Measurements from ENCODE around the gene TIMM10. TPM values are rescaled to one million over a fixed set of nuclear protein-coding genes. Genes with fewer than 3 reads are reported as not detected.

Gene TIMM10
- total RNA-seq, 1 experiment from 2014 or later: 94.7 TPM

DNA sequence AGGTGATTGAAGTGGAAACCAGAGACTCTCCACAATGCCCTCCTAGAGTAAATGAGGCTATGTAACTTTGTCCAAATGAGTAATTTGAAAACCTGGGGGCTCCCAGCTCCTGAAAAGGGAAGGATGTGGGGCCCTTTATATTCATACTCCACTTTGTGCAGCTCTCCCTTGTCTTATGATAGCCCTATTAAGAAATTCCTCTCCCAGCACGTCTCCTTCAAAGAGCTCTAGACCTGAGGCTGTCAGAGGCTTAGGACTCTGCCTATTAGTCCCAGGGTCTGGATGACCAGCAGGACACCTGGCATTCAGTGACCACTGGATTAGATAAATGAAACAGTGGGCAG, 17.1 kb downstream of the TIMM10 start:
- CTCF ChIA-PET: interaction anchor here (1.0 kb wide), 1 partner anchor 11 kb away, joined by 3 read pairs; no protein-coding TSS in a partner anchor
- TF ChIP-seq, protein P1, sequence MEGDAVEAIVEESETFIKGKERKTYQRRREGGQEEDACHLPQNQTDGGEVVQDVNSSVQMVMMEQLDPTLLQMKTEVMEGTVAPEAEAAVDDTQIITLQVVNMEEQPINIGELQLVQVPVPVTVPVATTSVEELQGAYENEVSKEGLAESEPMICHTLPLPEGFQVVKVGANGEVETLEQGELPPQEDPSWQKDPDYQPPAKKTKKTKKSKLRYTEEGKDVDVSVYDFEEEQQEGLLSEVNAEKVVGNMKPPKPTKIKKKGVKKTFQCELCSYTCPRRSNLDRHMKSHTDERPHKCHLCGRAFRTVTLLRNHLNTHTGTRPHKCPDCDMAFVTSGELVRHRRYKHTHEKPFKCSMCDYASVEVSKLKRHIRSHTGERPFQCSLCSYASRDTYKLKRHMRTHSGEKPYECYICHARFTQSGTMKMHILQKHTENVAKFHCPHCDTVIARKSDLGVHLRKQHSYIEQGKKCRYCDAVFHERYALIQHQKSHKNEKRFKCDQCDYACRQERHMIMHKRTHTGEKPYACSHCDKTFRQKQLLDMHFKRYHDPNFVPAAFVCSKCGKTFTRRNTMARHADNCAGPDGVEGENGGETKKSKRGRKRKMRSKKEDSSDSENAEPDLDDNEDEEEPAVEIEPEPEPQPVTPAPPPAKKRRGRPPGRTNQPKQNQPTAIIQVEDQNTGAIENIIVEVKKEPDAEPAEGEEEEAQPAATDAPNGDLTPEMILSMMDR (conservative IDR thresholded peaks at IDR 0.05): no peak
- no peak for TF ChIP-seq EZH2 (IDR thresholded peaks at IDR 0.05; ENCODE audit: low read depth)
- H3K4me1 ChIP-seq (replicated peaks; ENCODE audit: insufficient read depth): peaks cover 12% of the 10 kb centered on the region; the same call in 1 of the 2 replicates
- no peaks in the 10 kb centered on the region for H3K9me2 ChIP-seq (ENCODE audit: insufficient read depth)
- H3K79me2 ChIP-seq (ENCODE audit: low read depth): no peaks in the 10 kb centered on the region
- no peaks in the 10 kb centered on the region for H4K20me1 ChIP-seq (ENCODE audit: insufficient read depth)
- H2AFZ ChIP-seq: no peak overlapping the region
- no peak for DNase-seq
- H3K27me3 ChIP-seq (ENCODE audit: insufficient read depth, low read depth): peaks cover 21% of the 10 kb centered on the region
- H3F3A ChIP-seq (ENCODE audit: insufficient read depth, low read depth): peaks cover 3% of the 10 kb centered on the region; the same call in 1 of the 2 replicates
- POLR2A ChIA-PET (ENCODE audit: unreplicated experiment): no interaction called here
- no peaks in the 10 kb centered on the region for H3K36me3 ChIP-seq (ENCODE audit: low read depth)
- intact Hi-C loops (cut with micrococcal nuclease; ENCODE audit: unreplicated experiment): no loop called here
- BruUV-seq (replicated peaks): no TSS peak
- no peak overlapping the region for H3K4me3 ChIP-seq
- H3K27ac ChIP-seq: no peak overlapping the region
- H3K9me3 ChIP-seq (ENCODE audit: insufficient read depth, low read depth): no peaks in the 10 kb centered on the region
- H3K4me2 ChIP-seq: no peak overlapping the region

DNA sequence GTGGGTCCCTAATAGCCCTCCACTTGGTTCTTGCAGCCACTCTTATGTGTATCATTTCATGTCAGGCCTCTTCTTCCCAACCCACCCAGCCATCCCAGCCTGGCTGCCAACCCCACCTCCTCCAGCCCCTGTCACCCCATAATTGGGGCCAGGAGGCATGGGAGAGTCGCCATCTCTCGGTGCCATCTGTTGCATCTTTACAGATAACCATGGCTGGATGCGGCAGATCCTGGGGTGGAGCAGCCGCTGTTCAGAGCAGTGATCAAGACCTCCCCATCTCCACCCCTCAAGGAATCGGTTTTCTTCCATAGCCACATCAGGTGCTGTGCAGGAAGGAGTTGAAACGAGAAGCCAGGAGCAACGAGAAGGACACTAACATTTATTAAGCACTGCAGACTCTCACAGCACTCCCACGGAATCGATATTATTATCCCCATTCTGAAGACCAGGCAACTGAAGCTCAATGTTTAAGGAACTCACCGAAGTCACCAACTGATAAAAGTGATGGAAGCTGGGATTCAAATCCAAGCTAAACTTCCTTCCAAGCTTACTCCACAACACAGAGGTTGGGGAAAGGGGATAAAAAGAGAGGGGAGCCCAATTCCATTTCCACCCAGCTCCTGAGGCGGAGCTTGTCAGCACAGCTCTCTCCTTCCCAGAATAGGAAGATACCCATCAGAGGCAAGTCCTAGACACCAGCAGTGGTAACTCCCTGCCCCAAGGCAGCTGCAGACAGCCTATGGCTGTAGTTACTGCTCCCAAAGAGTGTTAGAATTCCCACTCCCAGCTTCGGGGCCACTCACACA, 17.7 kb downstream of the TIMM10 start:
- no TSS peak for BruUV-seq (replicated peaks)
- Histone ChIP-seq H3F3A (ENCODE audit: insufficient read depth, low read depth) (peaks cover 3% of the 10 kb centered on the region; the same call in 1 of the 2 replicates), H3K79me2 (ENCODE audit: low read depth) (no peaks in the 10 kb centered on the region), H2AFZ (no peak overlapping the region), H3K27me3 (ENCODE audit: insufficient read depth, low read depth) (peaks cover 21% of the 10 kb centered on the region), H4K20me1 (ENCODE audit: insufficient read depth) (no peaks in the 10 kb centered on the region), H3K4me2 (no peak overlapping the region), H3K27ac (no peak overlapping the region), H3K36me3 (ENCODE audit: low read depth) (no peaks in the 10 kb centered on the region), H3K4me1 (replicated peaks; ENCODE audit: insufficient read depth) (peaks cover 12% of the 10 kb centered on the region; the same call in 1 of the 2 replicates), H3K9me3 (ENCODE audit: insufficient read depth, low read depth) (no peaks in the 10 kb centered on the region), H3K4me3 (no peak overlapping the region), H3K9me2 (ENCODE audit: insufficient read depth) (no peaks in the 10 kb centered on the region)
- ChIA-PET CTCF (interaction anchor here (0.6 to 1.0 kb wide), 2 partner anchors 10 to 36 kb away, joined by 3 read pairs; no protein-coding TSS in a partner anchor), POLR2A (ENCODE audit: unreplicated experiment) (interaction anchor here (0.6 kb wide), 1 partner anchor 188 kb away, joined by 5 read pairs; the partner anchor contains the start of gene TNKS1BP1)
- TF ChIP-seq EZH2 (IDR thresholded peaks at IDR 0.05; ENCODE audit: low read depth): no peak
- intact Hi-C loops (cut with micrococcal nuclease; ENCODE audit: unreplicated experiment): no loop called here
- no peak for DNase-seq

DNA sequence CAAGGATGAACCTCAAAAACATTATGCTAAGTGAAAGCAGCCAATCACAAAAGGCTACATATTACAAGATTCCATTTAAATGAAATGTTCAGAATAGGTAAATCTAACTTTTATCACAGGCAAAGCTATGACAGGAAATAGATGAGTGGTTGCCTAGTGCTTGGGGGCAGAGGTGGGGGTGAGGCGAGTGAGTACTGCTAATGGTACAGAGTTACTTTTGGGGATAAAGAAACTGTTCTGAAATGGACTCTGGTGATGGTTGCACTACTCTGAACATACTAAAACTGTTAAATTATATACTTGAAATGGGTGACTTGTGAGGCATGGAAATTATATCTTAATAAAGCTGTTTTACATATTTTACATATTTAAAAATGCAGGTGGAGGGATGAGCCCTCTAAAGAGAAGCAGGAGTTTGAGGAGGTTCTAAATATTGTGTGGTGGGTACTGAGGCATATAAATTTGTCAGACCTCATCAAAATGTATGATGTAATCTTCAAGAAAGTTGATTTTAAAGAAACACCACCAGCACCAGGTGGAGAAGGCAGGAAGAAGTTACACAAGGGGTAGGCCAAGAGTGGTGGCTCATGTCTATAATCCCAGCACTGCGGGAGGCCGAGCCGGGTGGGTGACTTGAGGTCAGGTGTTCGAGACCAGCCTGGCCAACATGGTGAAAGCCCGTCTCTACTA, 18.7 kb downstream of the TIMM10 start:
- ChIA-PET CTCF (no interaction called here), POLR2A (ENCODE audit: unreplicated experiment) (no interaction called here)
- intact Hi-C loops (cut with micrococcal nuclease; ENCODE audit: unreplicated experiment): no loop called here
- Histone ChIP-seq H3F3A (ENCODE audit: insufficient read depth, low read depth) (peaks cover 3% of the 10 kb centered on the region; the same call in 1 of the 2 replicates), H3K4me2 (no peak overlapping the region), H3K27ac (no peak overlapping the region), H3K9me2 (ENCODE audit: insufficient read depth) (no peaks in the 10 kb centered on the region), H3K4me3 (no peak overlapping the region), H3K4me1 (replicated peaks; ENCODE audit: insufficient read depth) (peaks cover 12% of the 10 kb centered on the region; the same call in 1 of the 2 replicates), H3K79me2 (ENCODE audit: low read depth) (no peaks in the 10 kb centered on the region), H4K20me1 (ENCODE audit: insufficient read depth) (no peaks in the 10 kb centered on the region), H3K36me3 (ENCODE audit: low read depth) (no peaks in the 10 kb centered on the region), H3K27me3 (ENCODE audit: insufficient read depth, low read depth) (peaks cover 21% of the 10 kb centered on the region), H3K9me3 (ENCODE audit: insufficient read depth, low read depth) (no peaks in the 10 kb centered on the region), H2AFZ (no peak overlapping the region)
- TF ChIP-seq, protein P1 (conservative IDR thresholded peaks at IDR 0.05): no peak
- no peak for TF ChIP-seq EZH2 (IDR thresholded peaks at IDR 0.05; ENCODE audit: low read depth)
- BruUV-seq (replicated peaks): no TSS peak
- no peak for DNase-seq

Data from PC-9 (cell line).